CD4-positive, alpha-beta T cell treated with Interleukin-4 for 4 hours (primary cell): Measurements from ENCODE around the gene UGGT2.
"Not testable (repeated sequence)": the region's sequence is repeated elsewhere in the genome, so short reads cannot be mapped to it uniquely, and the experiment has no call there.

Experiments used
- DNase-seq: peaks from one replicate; pipeline ENCODE4 v3.0.0-alpha.2; 2020

Gene UGGT2

GRCh38 chr13:95788100-95788463, 265.1 kb downstream of the UGGT2 start:
- no peak for DNase-seq

- no peak for DNase-seq
These were observed 265.7 kb downstream of the UGGT2 start for GRCh38 chr13:95787356-95788099.

- DNase-seq = no peak
These were observed 268.3 kb downstream of the UGGT2 start for GRCh38 chr13:95784900-95785290.

- DNase-seq = no peak
These were observed 268.9 kb downstream of the UGGT2 start for GRCh38 chr13:95784161-95784899.

GRCh38 chr13:95783747-95784146, 269.5 kb downstream of the UGGT2 start:
- DNase-seq = no peak

GRCh38 chr13:95781940-95782339, 271.3 kb downstream of the UGGT2 start:
- not testable (repeated sequence) for DNase-seq

- no peak for DNase-seq
These were observed 272.2 kb downstream of the UGGT2 start for GRCh38 chr13:95781016-95781415.

GRCh38 chr13:95779522-95779921, 273.7 kb downstream of the UGGT2 start:
- no peak for DNase-seq

- DNase-seq = no peak
These were observed 281.3 kb downstream of the UGGT2 start for GRCh38 chr13:95771905-95772304.

- DNase-seq = no peak
These were observed 289.6 kb downstream of the UGGT2 start for GRCh38 chr13:95763601-95764000.

- not testable (repeated sequence) for DNase-seq
These were observed 290.6 kb downstream of the UGGT2 start for GRCh38 chr13:95762626-95763025.

- DNase-seq = no peak
These were observed 297.1 kb downstream of the UGGT2 start for GRCh38 chr13:95756072-95756471.

- no peak for DNase-seq
These were observed 299.1 kb downstream of the UGGT2 start for GRCh38 chr13:95754069-95754468.

GRCh38 chr13:95752677-95753076, 300.5 kb downstream of the UGGT2 start:
- no peak for DNase-seq
